ENCODE measurements around the gene PRKAG1.

PRKAG1 gene

GRCh38 chr12:48954061-48954460, 64.5 kb downstream of the PRKAG1 start:
- Histone ChIP-seq H3K4me3 (ENCODE audit: low read depth, low read length) (no peak overlapping the region), H3K4me1 (ENCODE audit: control insufficient read depth, insufficient read depth, low read length) (peaks cover 15% of the 10 kb centered on the region), H3K9ac (ENCODE audit: low read length) (no peak overlapping the region), H3K9me3 (ENCODE audit: control insufficient read depth, insufficient read depth, low read depth, low read length) (no peaks in the 10 kb centered on the region), H3K36me3 (ENCODE audit: control insufficient read depth, insufficient read depth, low read length) (peaks cover 51% of the 10 kb centered on the region), H3K27ac (ENCODE audit: low read depth, low read length) (no peak overlapping the region), H3K27me3 (ENCODE audit: control insufficient read depth, insufficient read depth, low read length) (no peaks in the 10 kb centered on the region)

GRCh38 chr12:48952691-48953090, 65.9 kb downstream of the PRKAG1 start:
- Histone ChIP-seq H3K4me1 (ENCODE audit: control insufficient read depth, insufficient read depth, low read length) (peaks cover 11% of the 10 kb centered on the region), H3K36me3 (ENCODE audit: control insufficient read depth, insufficient read depth, low read length) (peaks cover 51% of the 10 kb centered on the region), H3K9me3 (ENCODE audit: control insufficient read depth, insufficient read depth, low read depth, low read length) (no peaks in the 10 kb centered on the region), H3K27ac (ENCODE audit: low read depth, low read length) (no peak overlapping the region), H3K9ac (ENCODE audit: low read length) (no peak overlapping the region), H3K4me3 (ENCODE audit: low read depth, low read length) (no peak overlapping the region), H3K27me3 (ENCODE audit: control insufficient read depth, insufficient read depth, low read length) (no peaks in the 10 kb centered on the region)

All from HUES6 (cell line).